Panc1 (cell line): ENCODE measurements around the gene LRP5. TPM values are rescaled to one million over a fixed set of nuclear protein-coding genes. Genes with fewer than 3 reads are reported as not detected.

Experiments used
- ATAC-seq: fragments of 200-7000 bp; cut with Tn5 transposase; 2 replicates; pipeline ENCODE4 v1.9.1; 2020; ENCODE audit warnings: mild to moderate bottlenecking, moderate library complexity
- BruUV-seq: library from RNA; stranded (reverse); fragments of 400-500 nt; replicated peaks from 2 replicates; lab custom pipeline; 2021; lab: Mats Ljungman, UMichigan
- CTCF ChIA-PET: fragments of 300-600 bp; sonication (Branson Sonifier 250); formaldehyde crosslinking; loops from one replicate; lab custom pipeline; 2022; ENCODE audit warnings: antibody characterized with exemption; lab: Charles Lee
- POLR2A ChIA-PET: fragments of 300-600 bp; sonication (Branson Sonifier 250); formaldehyde crosslinking; loops from one replicate; lab custom pipeline; 2022; ENCODE audit warnings: antibody characterized with exemption; lab: Charles Lee
- DNase-seq: peaks from one replicate; pipeline ENCODE4 v3.0.0-alpha.2; 2010; ENCODE audit warnings: low read depth, low spot score
- H3K27ac ChIP-seq: 2 replicates; pipeline ENCODE4 v1.5.1; 2011; ENCODE audit warnings: mild to moderate bottlenecking, low read length, inconsistent platforms
- H3K27me3 ChIP-seq: fragments of 200-500 bp; sonication (Bioruptor generic); 2 replicates; pipeline ENCODE4 v1.6.0; 2014; ENCODE audit warnings: low read length, inconsistent platforms; ENCODE audit not compliant: control insufficient read depth, insufficient read depth
- H3K36me3 ChIP-seq: fragments of 200-500 bp; sonication (Bioruptor generic); 2 replicates; pipeline ENCODE4 v1.5.1; 2014; ENCODE audit warnings: inconsistent platforms, mild to moderate bottlenecking, low read length, moderate library complexity; ENCODE audit not compliant: control insufficient read depth, insufficient read depth
- H3K4me1 ChIP-seq: 2 replicates; pipeline ENCODE4 v1.5.1; 2011; ENCODE audit warnings: inconsistent platforms, mild to moderate bottlenecking, low read length, moderate library complexity; ENCODE audit not compliant: control insufficient read depth, insufficient read depth
- H3K4me3 ChIP-seq, 2 experiments: 2 replicates each; pipeline ENCODE4 v1.5.1; 2011 to 2012; ENCODE audit warnings: low read depth in 2 of 2, low read length in 2 of 2, mild to moderate bottlenecking in 2 of 2, inconsistent platforms in 1 of 2, moderate library complexity in 1 of 2
- H3K9me3 ChIP-seq: fragments of 200-500 bp; sonication (Bioruptor generic); 2 replicates; pipeline ENCODE4 v1.5.1; 2014; ENCODE audit warnings: low read depth, mild to moderate bottlenecking, inconsistent platforms, low read length, moderate library complexity; ENCODE audit not compliant: control insufficient read depth, insufficient read depth
- POLR2AphosphoS5 ChIP-seq: IDR thresholded peaks from 2 replicates; pipeline ENCODE4 v1.6.1; 2012; ENCODE audit warnings: mild to moderate bottlenecking, low read depth, low read length, moderate library complexity
- SIN3A ChIP-seq: IDR thresholded peaks from 2 replicates; pipeline ENCODE4 v1.6.1; 2012; ENCODE audit warnings: low read depth, mild to moderate bottlenecking, low read length, moderate library complexity, borderline replicate concordance; ENCODE audit not compliant: insufficient read depth
- TCF7L2 ChIP-seq: IDR thresholded peaks from 2 replicates; pipeline ENCODE4 v1.6.1; 2011; ENCODE audit warnings: mild to moderate bottlenecking, low read depth, low read length, inconsistent platforms
- in situ Hi-C: cut with HindIII; loops from 2 replicates; pipeline ENCODE4 v1.10.0; 2016; ENCODE audit warnings: low sequenced_read_pairs, low pct_unique_long_range_greater_than_20kb
- intact Hi-C: fragments of 100-400 bp; cut with micrococcal nuclease; formaldehyde crosslinking; loops from one replicate; pipeline ENCODE4 v1.10.0; 2022; ENCODE audit not compliant: unreplicated experiment
- total RNA-seq: library from RNA; stranded (reverse); gene quantifications from one replicate; pipeline ENCODE4 v1.2.1, GENCODE V29; 2021; ENCODE audit not compliant: unreplicated experiment
- TF ChIP-seq, protein P1 (sequence below), 2 experiments: IDR thresholded peaks; 2 replicates each; pipeline ENCODE4 v1.6.1; 2011 to 2012; ENCODE audit warnings: low read depth in 2 of 2, control low read depth in 1 of 2, low read length in 1 of 2, mild to moderate bottlenecking in 1 of 2, moderate library complexity in 1 of 2; ENCODE audit not compliant: insufficient read depth in 1 of 2
- TF ChIP-seq, protein P2 (sequence below): fragments of 450-650 bp; IDR thresholded peaks from 2 replicates; pipeline ENCODE4 v1.5.1; 2017; ENCODE audit warnings: mild to moderate bottlenecking

Gene LRP5
- total RNA-seq, 1 experiment from 2014 or later = 171 TPM

DNA sequence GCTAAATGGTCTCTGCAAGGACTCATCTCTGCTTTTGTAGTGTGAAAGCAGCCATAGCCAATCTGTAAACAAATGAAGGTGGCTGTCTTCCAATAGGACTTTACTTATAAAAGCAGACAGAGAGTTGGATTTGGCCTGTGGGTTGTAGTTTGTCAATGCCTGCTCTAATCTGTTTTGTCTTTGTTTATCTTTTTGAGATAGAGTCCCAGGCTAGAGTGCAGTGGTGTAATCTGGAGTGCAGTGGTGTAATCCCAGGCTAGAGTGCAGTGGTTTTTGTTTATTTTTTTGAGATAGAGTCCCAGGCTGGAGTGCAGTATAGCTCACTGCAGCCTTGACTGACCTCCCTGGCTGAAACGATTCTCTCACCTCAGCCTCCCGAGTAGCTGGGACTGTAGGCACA lies 156.7 kb downstream of the LRP5 start:
- ATAC-seq = no peak
- H3K4me3 ChIP-seq = no peak overlapping the region
- BruUV-seq = no TSS peak

DNA sequence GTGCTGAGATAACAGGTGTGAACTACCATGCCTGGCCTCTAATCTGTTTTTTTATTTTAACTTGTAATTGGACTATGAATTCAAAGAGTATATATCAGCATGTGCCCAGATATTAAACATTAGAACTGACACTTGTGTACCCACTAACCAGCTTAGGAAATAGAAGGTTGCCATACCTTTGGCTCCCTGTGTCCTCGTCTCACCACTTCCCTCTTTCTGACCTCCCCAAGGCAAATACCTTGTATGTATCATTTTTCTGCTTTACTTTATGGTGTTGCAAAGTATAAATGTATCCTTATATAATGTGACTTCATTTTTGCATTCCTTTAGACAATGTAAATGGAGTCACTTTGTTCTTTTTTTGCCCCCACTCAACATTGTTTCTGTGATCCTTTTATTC lies 157.3 kb downstream of the LRP5 start:
- Histone ChIP-seq H3K4me3 (no peak overlapping the region), H3K27me3 (no peaks in the 10 kb centered on the region), H3K9me3 (no peaks in the 10 kb centered on the region), H3K36me3 (no peaks in the 10 kb centered on the region), H3K27ac (no peak overlapping the region), H3K4me1 (peaks cover 27% of the 10 kb centered on the region)
- ChIA-PET POLR2A (no interaction called here), CTCF (no interaction called here)
- DNase-seq (no peak), ATAC-seq (no peak)
- intact Hi-C loops = no loop called here
- TF ChIP-seq SIN3A = no peak
- no peak for TF ChIP-seq TCF7L2
- TF ChIP-seq, protein P1, sequence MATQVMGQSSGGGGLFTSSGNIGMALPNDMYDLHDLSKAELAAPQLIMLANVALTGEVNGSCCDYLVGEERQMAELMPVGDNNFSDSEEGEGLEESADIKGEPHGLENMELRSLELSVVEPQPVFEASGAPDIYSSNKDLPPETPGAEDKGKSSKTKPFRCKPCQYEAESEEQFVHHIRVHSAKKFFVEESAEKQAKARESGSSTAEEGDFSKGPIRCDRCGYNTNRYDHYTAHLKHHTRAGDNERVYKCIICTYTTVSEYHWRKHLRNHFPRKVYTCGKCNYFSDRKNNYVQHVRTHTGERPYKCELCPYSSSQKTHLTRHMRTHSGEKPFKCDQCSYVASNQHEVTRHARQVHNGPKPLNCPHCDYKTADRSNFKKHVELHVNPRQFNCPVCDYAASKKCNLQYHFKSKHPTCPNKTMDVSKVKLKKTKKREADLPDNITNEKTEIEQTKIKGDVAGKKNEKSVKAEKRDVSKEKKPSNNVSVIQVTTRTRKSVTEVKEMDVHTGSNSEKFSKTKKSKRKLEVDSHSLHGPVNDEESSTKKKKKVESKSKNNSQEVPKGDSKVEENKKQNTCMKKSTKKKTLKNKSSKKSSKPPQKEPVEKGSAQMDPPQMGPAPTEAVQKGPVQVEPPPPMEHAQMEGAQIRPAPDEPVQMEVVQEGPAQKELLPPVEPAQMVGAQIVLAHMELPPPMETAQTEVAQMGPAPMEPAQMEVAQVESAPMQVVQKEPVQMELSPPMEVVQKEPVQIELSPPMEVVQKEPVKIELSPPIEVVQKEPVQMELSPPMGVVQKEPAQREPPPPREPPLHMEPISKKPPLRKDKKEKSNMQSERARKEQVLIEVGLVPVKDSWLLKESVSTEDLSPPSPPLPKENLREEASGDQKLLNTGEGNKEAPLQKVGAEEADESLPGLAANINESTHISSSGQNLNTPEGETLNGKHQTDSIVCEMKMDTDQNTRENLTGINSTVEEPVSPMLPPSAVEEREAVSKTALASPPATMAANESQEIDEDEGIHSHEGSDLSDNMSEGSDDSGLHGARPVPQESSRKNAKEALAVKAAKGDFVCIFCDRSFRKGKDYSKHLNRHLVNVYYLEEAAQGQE (IDR thresholded peaks at IDR 0.05; ENCODE audit: insufficient read depth in 1 of 2, low read depth in 2 of 2, low read length in 1 of 2) = no peak
- TF ChIP-seq POLR2AphosphoS5 = no peak
- TF ChIP-seq, protein P2, sequence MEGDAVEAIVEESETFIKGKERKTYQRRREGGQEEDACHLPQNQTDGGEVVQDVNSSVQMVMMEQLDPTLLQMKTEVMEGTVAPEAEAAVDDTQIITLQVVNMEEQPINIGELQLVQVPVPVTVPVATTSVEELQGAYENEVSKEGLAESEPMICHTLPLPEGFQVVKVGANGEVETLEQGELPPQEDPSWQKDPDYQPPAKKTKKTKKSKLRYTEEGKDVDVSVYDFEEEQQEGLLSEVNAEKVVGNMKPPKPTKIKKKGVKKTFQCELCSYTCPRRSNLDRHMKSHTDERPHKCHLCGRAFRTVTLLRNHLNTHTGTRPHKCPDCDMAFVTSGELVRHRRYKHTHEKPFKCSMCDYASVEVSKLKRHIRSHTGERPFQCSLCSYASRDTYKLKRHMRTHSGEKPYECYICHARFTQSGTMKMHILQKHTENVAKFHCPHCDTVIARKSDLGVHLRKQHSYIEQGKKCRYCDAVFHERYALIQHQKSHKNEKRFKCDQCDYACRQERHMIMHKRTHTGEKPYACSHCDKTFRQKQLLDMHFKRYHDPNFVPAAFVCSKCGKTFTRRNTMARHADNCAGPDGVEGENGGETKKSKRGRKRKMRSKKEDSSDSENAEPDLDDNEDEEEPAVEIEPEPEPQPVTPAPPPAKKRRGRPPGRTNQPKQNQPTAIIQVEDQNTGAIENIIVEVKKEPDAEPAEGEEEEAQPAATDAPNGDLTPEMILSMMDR = no peak
- in situ Hi-C loops = no loop called here
- BruUV-seq = no TSS peak

More for the DNA sequence above, 156.7 kb downstream of the LRP5 start:
- Histone ChIP-seq H3K27me3 (no peaks in the 10 kb centered on the region), H3K27ac (no peak overlapping the region), H3K9me3 (no peaks in the 10 kb centered on the region), H3K4me1 (peaks cover 31% of the 10 kb centered on the region), H3K36me3 (no peaks in the 10 kb centered on the region)
- POLR2A ChIA-PET = no interaction called here
- in situ Hi-C loops (no loop called here), intact Hi-C loops (no loop called here)
- TF ChIP-seq SIN3A = no peak
- TF ChIP-seq, protein P2 = no peak
- CTCF ChIA-PET = no interaction called here
- DNase-seq = no peak
